HG02678 (cell line): Measurements from ENCODE around the gene SRMS.
A peak's percentile ranks its signal among the peaks of the same experiment; 100 is the strongest.
"Not testable (repeated sequence)": the region's sequence is repeated elsewhere in the genome, so short reads cannot be mapped to it uniquely, and the experiment has no call there.

Source experiments
- ATAC-seq: cut with Tn5 transposase; IDR thresholded peaks from one replicate; pipeline ENCODE4 v1.9.1; 2021; ENCODE audit warnings: mild to moderate bottlenecking, moderate library complexity; ENCODE audit not compliant: unreplicated experiment

SRMS gene

GRCh38 chr20:63525971-63526370 is 21.6 kb downstream of the SRMS start:
- ATAC-seq = no peak

DNA sequence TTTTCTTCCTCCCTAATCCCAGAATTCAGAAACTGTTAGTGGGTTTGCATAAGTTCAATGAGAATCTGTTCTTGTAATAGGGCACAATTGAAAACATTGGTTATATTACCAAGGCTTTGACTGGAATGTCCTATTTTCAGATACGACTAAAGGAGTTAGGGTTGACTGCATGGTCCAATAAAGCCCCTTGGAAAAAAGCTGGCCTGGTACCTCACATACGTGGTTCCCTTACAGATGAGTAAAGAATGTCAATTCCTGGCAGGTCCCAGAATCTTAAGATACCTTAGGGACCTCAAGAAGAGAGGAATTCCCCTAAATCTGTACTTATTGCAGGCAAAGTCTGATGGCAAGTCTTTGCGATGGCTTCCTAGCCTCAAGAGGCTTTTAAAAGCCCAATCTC is 22.4 kb downstream of the SRMS start:
- no peak for ATAC-seq

DNA sequence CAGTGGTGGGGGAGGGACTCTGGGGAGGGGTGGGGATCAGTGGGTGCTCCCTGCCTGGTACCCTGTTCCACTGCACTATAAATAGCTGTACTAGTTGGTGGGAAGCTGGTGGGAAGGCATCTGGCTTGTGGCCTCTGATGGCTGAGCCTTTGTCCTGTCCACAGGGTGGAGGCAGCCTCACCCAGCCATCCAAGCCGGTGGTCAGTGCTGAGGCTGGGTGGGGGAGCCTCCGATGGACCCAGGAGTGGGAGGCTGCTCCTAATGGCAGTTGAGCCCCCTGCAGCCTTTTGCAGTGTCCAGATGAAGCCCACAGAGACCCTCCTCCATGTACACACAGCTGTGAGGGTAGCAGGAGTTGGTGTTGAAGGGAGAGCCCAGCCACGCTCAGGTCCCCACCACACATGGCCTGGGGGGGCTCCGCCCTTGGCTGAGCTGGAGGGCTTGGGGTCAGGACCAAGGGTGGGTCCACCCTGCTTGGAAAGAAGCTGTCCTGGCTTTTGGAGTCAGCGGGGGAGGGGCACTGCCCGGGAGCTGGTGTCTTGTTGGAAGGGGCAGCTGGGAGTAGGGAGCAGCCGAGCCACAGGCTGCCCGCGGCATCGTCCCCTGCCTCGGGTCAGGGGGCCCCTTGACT is 24.5 kb downstream of the SRMS start:
- no peak for ATAC-seq

GRCh38 chr20:63522091-63522868 is 25.3 kb downstream of the SRMS start:
- no peak for ATAC-seq

DNA sequence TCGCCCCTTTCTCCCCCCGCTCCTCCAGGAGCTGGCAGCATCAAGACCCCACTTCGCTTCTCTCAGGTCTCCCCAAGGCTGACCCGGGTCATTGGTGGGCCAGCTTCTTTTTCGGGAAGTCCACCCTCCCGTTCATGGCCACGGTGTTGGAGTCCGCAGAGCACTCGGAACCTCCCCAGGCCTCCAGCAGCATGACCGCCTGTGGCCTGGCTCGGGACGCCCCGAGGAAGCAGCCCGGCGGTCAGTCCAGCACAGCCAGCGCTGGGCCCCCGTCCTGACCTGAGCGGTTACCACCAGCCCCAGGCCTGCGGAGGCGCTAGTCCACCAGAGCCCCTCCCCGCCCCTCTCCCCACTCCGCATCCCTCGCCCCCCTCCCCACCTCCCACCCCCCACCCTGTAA is 25.9 kb downstream of the SRMS start:
- no peak for ATAC-seq

GRCh38 chr20:63520934-63521601 is 26.5 kb downstream of the SRMS start:
- peak; percentile 38 for ATAC-seq

- peak; percentile 81 for ATAC-seq
Observed at GRCh38 chr20:63520504-63520933, 27.0 kb downstream of the SRMS start, which contains the start of gene PPDPF. TSS of gene PPDPF (plus strand) at chr20:63520765. CDS start at chr20:63521309, 544 bp downstream.

- peak; percentile 32 for ATAC-seq
Observed at GRCh38 chr20:63519668-63520503, 27.7 kb downstream of the SRMS start.

- ATAC-seq = no peak
Observed at GRCh38 chr20:63518946-63519667, 28.4 kb downstream of the SRMS start.

DNA sequence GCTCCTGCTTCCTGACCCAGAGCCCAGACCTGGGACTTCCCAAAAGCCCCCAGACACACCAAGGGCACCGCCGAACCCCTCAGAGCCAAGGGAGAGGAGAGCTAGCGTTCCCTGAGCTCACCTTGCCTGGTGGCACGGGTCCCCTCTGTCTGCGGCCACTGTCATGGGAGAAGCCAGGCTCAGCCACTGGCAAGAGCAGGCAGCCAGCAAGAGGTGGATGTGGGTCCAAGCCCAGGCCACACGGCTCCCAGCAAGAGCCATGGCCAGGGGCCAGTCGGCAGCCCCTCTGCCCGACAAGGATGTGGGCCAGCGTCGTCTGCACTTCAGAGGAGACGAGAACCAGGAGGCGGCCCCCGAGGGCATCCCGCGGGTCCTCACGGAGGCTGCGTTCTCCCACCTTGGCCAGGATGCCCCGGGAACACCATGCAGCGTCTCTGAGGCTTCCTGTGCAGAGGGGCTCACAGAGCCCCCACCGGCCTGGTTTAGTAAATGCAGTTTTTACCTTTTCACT is 29.1 kb downstream of the SRMS start:
- no peak for ATAC-seq

- ATAC-seq = no peak
Observed at GRCh38 chr20:63517376-63518309, 29.9 kb downstream of the SRMS start.

- not testable (repeated sequence) for ATAC-seq
Observed at GRCh38 chr20:63514520-63514919, 33.0 kb downstream of the SRMS start.

GRCh38 chr20:63513207-63513606 is 34.3 kb downstream of the SRMS start:
- no peak for ATAC-seq

DNA sequence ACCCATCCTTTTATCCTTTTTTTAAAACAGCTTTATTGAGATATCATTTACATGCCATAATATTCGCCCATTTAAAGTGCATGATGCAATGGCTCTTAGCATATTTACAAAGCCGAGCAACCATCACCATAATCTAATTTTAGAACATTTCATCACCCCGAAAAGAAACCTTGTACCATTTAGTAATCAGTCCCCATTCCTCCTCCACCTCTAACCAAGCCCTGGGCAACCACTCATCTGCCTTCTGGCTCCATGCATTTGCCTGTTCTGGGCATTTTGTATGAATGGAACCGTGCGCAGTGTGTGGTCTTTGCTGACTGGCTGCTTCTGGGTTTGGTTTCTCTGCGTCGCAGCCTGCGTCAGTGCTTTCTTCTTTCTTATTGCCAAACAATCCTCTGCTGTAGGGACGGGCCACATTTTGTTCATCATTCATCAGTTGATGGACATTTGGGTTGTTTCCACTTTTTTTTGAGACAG is 38.4 kb downstream of the SRMS start:
- no peak for ATAC-seq

GRCh38 chr20:63508072-63508768 is 39.3 kb downstream of the SRMS start:
- no peak for ATAC-seq

GRCh38 chr20:63507083-63507743 is 40.3 kb downstream of the SRMS start:
- no peak for ATAC-seq

- no peak for ATAC-seq
Observed at GRCh38 chr20:63505723-63506122, 41.8 kb downstream of the SRMS start.

GRCh38 chr20:63505281-63505680 is 42.3 kb downstream of the SRMS start:
- ATAC-seq = no peak
